SK-N-SH treated with all-trans-retinoic acid at 6 μM for 48 hours (cell line): ENCODE results near the gene OR52A1.
"Not testable (repeated sequence)": the region's sequence is repeated elsewhere in the genome, so short reads cannot be mapped to it uniquely, and the experiment has no call there.

ENCODE experiments used
- ATAC-seq: fragments of 200-7000 bp; cut with Tn5 transposase; 3 replicates; pipeline ENCODE4 v1.9.1; 2020; ENCODE audit warnings: mild to moderate bottlenecking, moderate library complexity
- ARNTL ChIP-seq: fragments of 450-650 bp; formaldehyde crosslinking; IDR thresholded peaks from 2 replicates; pipeline ENCODE4 v1.5.0; 2020; ENCODE audit warnings: low read depth, mild to moderate bottlenecking, moderate library complexity, borderline replicate concordance
- BACH2 ChIP-seq: fragments of 250-450 bp; sonication (Bioruptor Pico); IDR thresholded peaks from 2 replicates; pipeline ENCODE4 v1.9.0; 2021; ENCODE audit warnings: mild to moderate bottlenecking, borderline replicate concordance
- ESRRG ChIP-seq: fragments of 250-450 bp; sonication (Bioruptor Pico); IDR thresholded peaks from 2 replicates; pipeline ENCODE4 v1.6.1; 2021; ENCODE audit warnings: mild to moderate bottlenecking
- GLIS3 ChIP-seq: fragments of 250-450 bp; sonication (Bioruptor Pico); IDR thresholded peaks from 2 replicates; pipeline ENCODE4 v1.5.0; 2020; ENCODE audit warnings: mild to moderate bottlenecking, moderate library complexity
- ISL1 ChIP-seq: fragments of 250-450 bp; sonication (Bioruptor Pico); IDR thresholded peaks from 2 replicates; pipeline ENCODE4 v2.1.2; 2022; ENCODE audit warnings: mild to moderate bottlenecking, moderate library complexity
- OSR1 ChIP-seq: fragments of 250-450 bp; sonication (Bioruptor Pico); IDR thresholded peaks from 2 replicates; pipeline ENCODE4 v1.8.0; 2022; ENCODE audit warnings: moderate library complexity, mild to moderate bottlenecking, inconsistent platforms
- PPARA ChIP-seq: fragments of 250-450 bp; sonication (Bioruptor Pico); IDR thresholded peaks from 2 replicates; pipeline ENCODE4 v1.5.0; 2020; ENCODE audit warnings: mild to moderate bottlenecking, borderline replicate concordance
- RARB ChIP-seq: fragments of 250-450 bp; sonication (Bioruptor Pico); IDR thresholded peaks from 2 replicates; pipeline ENCODE4 v1.8.0; 2021; ENCODE audit warnings: mild to moderate bottlenecking, moderate library complexity
- SNAI2 ChIP-seq: fragments of 250-450 bp; sonication (Bioruptor Pico); IDR thresholded peaks from 2 replicates; pipeline ENCODE4 v1.5.0; 2020; ENCODE audit warnings: mild to moderate bottlenecking, moderate library complexity
- TCF4 ChIP-seq: fragments of 250-450 bp; sonication (Bioruptor Pico); IDR thresholded peaks from 2 replicates; pipeline ENCODE4 v1.8.0; 2021; ENCODE audit warnings: mild to moderate bottlenecking, moderate library complexity, borderline replicate concordance
- ZC3H10 ChIP-seq: fragments of 250-450 bp; sonication (Bioruptor Pico); IDR thresholded peaks from 2 replicates; pipeline ENCODE4 v1.5.1; 2021; ENCODE audit warnings: mild to moderate bottlenecking, moderate library complexity
- ZFP3 ChIP-seq: fragments of 250-450 bp; sonication (Bioruptor Pico); IDR thresholded peaks from 2 replicates; pipeline ENCODE4 v1.5.0; 2020; ENCODE audit warnings: mild to moderate bottlenecking, moderate library complexity
- ZFP30 ChIP-seq: fragments of 450-650 bp; formaldehyde crosslinking; IDR thresholded peaks from 2 replicates; pipeline ENCODE4 v1.5.0; 2022; ENCODE audit warnings: mild to moderate bottlenecking, moderate library complexity
- ZNF565 ChIP-seq: fragments of 450-650 bp; formaldehyde crosslinking; conservative IDR thresholded peaks from 2 replicates; pipeline ENCODE4 v1.5.0; 2020; ENCODE audit warnings: low read depth, mild to moderate bottlenecking, moderate library complexity
- ZNF70 ChIP-seq: fragments of 450-650 bp; formaldehyde crosslinking; IDR thresholded peaks from 2 replicates; pipeline ENCODE4 v1.5.0; 2020; ENCODE audit warnings: mild to moderate bottlenecking, moderate library complexity
- ZNF8 ChIP-seq: fragments of 450-650 bp; formaldehyde crosslinking; IDR thresholded peaks from 2 replicates; pipeline ENCODE4 v1.5.0; 2020; ENCODE audit warnings: mild to moderate bottlenecking, moderate library complexity
- TF ChIP-seq, protein P1 (sequence below): fragments of 250-450 bp; sonication (Bioruptor Pico); IDR thresholded peaks from 2 replicates; pipeline ENCODE4 v1.8.0; 2021; ENCODE audit warnings: low read depth, mild to moderate bottlenecking, moderate library complexity, borderline replicate concordance
- TF ChIP-seq, protein P2 (sequence below): fragments of 250-450 bp; sonication (Bioruptor Pico); IDR thresholded peaks from 2 replicates; pipeline ENCODE4 v1.8.0; 2020; ENCODE audit warnings: mild to moderate bottlenecking, moderate library complexity, borderline replicate concordance
- TF ChIP-seq, protein P3 (sequence below): fragments of 250-450 bp; sonication (Bioruptor Pico); IDR thresholded peaks from 2 replicates; pipeline ENCODE4 v1.5.0; 2020; ENCODE audit warnings: mild to moderate bottlenecking, moderate library complexity
- TF ChIP-seq, protein P4 (sequence below): fragments of 250-450 bp; sonication (Bioruptor Pico); IDR thresholded peaks from 2 replicates; pipeline ENCODE4 v1.5.1; 2020; ENCODE audit warnings: low read depth, mild to moderate bottlenecking, moderate library complexity

The OR52A1 gene

DNA sequence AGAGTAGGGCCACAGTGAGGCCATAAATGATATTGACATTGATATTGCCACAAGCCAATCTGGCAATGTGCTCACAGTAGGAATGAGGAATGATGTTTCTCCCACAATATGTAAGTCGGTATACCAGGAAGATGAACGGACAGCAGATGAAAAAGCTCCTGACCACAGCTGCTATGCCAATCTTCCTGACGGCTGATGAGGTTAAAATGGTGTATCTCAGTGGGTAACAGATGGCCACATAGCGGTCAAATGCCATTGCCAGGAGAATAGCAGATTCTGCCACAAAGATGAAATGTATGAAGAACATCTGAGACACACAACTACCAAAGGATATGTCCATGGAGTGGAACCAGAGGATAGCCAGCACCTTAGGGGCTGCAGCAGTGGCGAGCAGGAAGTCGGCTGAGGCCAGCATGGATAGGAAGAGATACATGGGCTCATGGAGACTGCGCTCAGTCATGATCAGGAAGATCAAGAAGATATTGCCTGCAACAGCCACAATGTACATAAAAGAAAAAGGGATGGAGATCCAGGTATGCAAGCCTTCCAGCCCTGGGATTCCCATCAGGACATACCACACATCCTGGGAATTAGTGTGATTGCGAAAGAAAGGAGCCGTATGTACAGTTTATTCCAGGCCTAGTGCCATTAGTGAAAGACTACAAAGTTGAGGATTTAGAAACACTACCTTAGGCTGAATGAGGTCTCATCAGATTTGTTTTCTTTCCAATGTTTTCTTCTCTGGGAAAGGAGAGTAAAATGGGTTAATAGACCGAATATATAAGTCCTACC, 23.7 kb upstream of the OR52A1 start:
- no peak for TF ChIP-seq BACH2 (CRISPR knock-in tag)
- TF ChIP-seq, all 23 proteins: peak for 0
- no peak for ATAC-seq

DNA sequence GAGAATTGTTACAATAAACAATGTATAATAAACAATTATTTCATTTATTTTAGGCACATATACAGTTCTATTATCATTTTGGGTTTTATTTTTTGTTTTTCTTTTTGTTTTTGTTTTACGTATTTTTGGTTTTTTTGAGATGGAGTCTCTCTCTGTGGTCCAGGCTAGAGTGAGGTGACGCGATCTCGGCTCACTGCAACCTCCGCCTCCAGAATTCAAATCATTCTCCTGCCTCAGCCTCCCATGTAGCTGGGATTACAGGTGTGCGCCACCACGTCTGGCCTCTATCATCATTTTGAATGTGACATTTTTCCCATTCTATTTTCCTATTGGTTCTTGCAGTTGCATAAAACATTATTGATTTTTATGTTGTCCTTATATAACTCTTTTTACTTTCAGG, 20.4 kb upstream of the OR52A1 start:
- no peak for ATAC-seq
- TF ChIP-seq GLIS3, result no peak
- TF ChIP-seq ZFP30 (CRISPR knock-in tag), result no peak
- TF ChIP-seq TCF4 (CRISPR knock-in tag), result no peak
- no peak for TF ChIP-seq PPARA
- TF ChIP-seq ESRRG (CRISPR knock-in tag), result no peak
- TF ChIP-seq ISL1 (CRISPR knock-in tag), result no peak
- TF ChIP-seq SNAI2, result no peak
- TF ChIP-seq, protein P1, sequence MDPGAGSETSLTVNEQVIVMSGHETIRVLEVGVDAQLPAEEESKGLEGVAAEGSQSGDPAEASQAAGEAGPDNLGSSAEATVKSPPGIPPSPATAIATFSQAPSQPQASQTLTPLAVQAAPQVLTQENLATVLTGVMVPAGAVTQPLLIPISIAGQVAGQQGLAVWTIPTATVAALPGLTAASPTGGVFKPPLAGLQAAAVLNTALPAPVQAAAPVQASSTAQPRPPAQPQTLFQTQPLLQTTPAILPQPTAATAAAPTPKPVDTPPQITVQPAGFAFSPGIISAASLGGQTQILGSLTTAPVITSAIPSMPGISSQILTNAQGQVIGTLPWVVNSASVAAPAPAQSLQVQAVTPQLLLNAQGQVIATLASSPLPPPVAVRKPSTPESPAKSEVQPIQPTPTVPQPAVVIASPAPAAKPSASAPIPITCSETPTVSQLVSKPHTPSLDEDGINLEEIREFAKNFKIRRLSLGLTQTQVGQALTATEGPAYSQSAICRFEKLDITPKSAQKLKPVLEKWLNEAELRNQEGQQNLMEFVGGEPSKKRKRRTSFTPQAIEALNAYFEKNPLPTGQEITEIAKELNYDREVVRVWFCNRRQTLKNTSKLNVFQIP (CRISPR knock-in tag), result no peak
- TF ChIP-seq RARB (CRISPR knock-in tag), result no peak
- no peak for TF ChIP-seq ZNF565 (CRISPR knock-in tag)
- TF ChIP-seq, protein P2, sequence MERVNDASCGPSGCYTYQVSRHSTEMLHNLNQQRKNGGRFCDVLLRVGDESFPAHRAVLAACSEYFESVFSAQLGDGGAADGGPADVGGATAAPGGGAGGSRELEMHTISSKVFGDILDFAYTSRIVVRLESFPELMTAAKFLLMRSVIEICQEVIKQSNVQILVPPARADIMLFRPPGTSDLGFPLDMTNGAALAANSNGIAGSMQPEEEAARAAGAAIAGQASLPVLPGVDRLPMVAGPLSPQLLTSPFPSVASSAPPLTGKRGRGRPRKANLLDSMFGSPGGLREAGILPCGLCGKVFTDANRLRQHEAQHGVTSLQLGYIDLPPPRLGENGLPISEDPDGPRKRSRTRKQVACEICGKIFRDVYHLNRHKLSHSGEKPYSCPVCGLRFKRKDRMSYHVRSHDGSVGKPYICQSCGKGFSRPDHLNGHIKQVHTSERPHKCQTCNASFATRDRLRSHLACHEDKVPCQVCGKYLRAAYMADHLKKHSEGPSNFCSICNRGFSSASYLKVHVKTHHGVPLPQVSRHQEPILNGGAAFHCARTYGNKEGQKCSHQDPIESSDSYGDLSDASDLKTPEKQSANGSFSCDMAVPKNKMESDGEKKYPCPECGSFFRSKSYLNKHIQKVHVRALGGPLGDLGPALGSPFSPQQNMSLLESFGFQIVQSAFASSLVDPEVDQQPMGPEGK (CRISPR knock-in tag), result no peak
- TF ChIP-seq, protein P3, sequence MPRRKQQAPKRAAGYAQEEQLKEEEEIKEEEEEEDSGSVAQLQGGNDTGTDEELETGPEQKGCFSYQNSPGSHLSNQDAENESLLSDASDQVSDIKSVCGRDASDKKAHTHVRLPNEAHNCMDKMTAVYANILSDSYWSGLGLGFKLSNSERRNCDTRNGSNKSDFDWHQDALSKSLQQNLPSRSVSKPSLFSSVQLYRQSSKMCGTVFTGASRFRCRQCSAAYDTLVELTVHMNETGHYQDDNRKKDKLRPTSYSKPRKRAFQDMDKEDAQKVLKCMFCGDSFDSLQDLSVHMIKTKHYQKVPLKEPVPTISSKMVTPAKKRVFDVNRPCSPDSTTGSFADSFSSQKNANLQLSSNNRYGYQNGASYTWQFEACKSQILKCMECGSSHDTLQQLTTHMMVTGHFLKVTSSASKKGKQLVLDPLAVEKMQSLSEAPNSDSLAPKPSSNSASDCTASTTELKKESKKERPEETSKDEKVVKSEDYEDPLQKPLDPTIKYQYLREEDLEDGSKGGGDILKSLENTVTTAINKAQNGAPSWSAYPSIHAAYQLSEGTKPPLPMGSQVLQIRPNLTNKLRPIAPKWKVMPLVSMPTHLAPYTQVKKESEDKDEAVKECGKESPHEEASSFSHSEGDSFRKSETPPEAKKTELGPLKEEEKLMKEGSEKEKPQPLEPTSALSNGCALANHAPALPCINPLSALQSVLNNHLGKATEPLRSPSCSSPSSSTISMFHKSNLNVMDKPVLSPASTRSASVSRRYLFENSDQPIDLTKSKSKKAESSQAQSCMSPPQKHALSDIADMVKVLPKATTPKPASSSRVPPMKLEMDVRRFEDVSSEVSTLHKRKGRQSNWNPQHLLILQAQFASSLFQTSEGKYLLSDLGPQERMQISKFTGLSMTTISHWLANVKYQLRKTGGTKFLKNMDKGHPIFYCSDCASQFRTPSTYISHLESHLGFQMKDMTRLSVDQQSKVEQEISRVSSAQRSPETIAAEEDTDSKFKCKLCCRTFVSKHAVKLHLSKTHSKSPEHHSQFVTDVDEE (CRISPR knock-in tag), result no peak
- TF ChIP-seq, protein P4, sequence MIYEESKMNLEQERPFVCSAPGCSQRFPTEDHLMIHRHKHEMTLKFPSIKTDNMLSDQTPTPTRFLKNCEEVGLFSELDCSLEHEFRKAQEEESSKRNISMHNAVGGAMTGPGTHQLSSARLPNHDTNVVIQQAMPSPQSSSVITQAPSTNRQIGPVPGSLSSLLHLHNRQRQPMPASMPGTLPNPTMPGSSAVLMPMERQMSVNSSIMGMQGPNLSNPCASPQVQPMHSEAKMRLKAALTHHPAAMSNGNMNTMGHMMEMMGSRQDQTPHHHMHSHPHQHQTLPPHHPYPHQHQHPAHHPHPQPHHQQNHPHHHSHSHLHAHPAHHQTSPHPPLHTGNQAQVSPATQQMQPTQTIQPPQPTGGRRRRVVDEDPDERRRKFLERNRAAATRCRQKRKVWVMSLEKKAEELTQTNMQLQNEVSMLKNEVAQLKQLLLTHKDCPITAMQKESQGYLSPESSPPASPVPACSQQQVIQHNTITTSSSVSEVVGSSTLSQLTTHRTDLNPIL, result no peak
- TF ChIP-seq OSR1, result no peak
- TF ChIP-seq ARNTL (CRISPR knock-in tag), result no peak
- TF ChIP-seq ZNF8, result no peak
- TF ChIP-seq ZFP3 (CRISPR knock-in tag), result no peak
- no peak for TF ChIP-seq ZNF70 (CRISPR knock-in tag)
- TF ChIP-seq ZC3H10 (CRISPR knock-in tag), result no peak
- TF ChIP-seq, all 23 proteins: peak for 0

DNA sequence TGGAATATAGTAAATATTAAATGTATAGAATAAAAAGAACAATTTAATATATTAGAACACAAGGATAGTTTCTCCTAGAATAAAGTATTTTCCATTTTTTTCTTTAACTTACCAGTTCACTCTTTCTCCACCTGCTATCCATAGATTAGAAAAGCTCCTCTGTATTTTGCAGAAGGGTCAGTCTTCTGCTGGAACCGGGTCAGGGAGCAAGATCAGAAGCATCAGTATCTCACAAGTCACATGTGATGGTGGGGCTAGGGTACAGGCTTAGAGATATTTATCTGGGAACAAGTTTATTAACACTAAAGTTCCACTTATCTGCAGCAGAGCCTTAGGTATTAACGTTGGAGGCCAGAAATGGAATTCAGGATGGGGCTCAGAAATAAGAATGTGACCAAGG, 17.3 kb upstream of the OR52A1 start:
- ATAC-seq, result no peak
- TF ChIP-seq, protein P3 (CRISPR knock-in tag), result no peak

DNA sequence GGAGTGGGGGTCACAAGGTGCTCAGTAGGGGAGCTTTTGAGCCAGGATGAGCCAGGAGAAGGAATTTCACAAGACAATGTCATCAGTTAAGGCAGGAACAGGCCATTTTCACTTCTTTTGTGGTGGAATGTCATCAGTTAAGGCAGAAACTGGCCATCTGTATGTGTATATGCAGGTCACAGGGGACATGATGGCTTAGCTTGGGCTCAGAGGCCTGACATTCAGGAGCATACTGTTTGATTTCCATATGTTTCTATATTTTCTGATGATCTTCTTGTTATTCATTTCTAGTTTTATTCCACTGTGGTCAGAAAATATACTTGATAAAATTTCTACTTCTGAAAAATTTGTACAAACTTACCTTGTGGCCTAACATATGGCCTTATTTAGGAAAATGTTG, 11.3 kb upstream of the OR52A1 start:
- not testable (repeated sequence) for ATAC-seq

DNA sequence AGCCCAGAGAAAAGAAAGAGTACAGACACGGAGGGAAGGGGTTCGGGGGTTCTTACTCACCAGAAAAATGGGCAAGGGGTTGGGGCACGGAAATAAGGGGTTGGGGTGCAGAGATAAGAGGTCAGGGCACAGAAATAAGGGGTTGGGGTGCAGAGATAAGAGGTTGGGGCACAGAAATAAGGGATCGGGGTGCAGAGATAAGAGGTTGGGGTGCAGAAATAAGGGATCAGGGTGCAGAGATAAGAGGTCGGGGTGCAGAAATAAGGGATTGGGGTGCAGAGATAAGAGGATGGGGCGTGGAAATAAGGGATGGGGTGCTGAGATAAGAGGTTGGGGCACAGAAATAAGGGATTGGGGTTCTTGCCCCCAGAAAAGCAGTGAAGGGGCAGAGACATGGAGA, 10.2 kb upstream of the OR52A1 start:
- ATAC-seq, result not testable (repeated sequence)

DNA sequence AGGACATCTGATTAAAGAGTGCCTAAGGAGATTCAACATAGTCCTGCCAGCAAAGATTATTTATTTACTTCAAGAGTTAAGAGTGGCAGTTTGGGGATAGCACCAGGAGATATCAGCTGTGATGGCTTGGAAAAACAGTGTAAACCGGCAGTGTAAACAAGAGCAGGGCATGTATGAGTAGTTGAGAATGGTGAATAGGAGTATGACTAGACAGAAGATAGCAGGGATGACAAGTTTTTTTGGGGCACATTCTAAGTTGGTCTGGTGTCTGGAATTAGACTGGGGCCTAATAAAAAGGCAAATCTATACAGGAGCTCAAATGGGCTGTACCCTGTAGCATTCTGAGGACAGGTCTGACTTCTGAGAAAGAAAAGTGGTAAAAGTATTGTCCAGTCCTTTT, 6.5 kb upstream of the OR52A1 start:
- ATAC-seq, result not testable (repeated sequence)

DNA sequence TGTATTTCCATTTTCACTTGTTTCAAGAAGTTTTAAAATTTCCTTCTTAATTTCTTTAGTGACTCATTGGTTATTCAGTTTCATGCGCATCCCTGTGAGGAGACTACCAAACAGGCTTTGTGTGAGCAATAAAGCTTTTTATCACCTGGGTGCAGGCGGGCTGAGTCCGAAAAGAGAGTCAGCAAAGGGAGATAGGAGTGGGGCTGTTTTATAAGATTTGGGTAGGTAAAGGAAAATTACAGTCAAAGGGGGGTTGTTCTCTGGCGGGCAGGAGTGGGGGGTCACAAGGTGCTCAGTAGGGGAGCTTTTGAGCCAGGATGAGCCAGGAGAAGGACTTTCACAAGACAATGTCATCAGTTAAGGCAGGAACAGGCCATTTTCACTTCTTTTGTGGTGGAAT, 5.7 kb upstream of the OR52A1 start:
- ATAC-seq, result not testable (repeated sequence)
